GM18868 (cell line): ENCODE results near the gene NPHP1.
"Not testable (repeated sequence)": the region's sequence is repeated elsewhere in the genome, so short reads cannot be mapped to it uniquely, and the experiment has no call there.

Experiments
- ATAC-seq: cut with Tn5 transposase; IDR thresholded peaks from one replicate; pipeline ENCODE4 v1.9.1; 2021; ENCODE audit warnings: mild to moderate bottlenecking, moderate library complexity; ENCODE audit not compliant: unreplicated experiment

NPHP1 gene

DNA sequence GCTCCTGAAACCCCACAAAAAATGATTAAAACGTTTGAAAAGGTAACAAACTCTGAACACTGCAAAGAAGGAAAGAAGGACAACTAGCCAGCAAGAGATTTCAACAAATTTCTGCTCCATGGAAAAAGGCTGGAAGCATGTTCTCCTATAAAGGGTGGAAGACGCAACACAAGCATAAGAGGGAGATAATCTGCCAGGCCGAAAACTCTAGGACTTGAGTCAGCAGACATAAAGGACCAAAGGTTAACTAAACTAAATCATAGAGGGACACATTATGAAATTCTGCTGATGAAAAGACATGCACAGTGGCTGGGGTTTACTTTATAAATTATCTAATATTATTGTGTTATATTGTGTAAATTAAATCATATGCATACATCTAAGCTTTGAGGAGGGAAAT lies 6.8 kb downstream of the NPHP1 start:
- ATAC-seq = no peak

DNA sequence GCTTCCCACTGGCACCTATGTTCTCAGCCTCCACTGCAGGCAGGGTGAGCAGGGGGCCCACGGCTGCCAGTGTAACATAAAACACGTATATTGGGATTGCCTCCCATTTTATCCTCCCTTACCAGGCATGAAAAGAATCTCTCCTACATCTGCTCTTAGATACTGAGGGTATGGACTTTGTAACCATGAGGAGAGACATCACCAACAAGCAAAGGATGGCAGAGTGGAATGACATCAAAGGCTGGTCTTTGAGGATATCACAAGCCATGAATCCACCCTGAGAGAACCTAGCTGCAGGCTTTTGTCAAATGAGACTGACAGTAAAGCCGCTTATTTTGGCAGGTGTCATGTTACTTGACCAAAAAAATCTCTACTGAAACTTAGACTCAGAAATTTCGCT lies 7.4 kb downstream of the NPHP1 start:
- ATAC-seq = no peak

DNA sequence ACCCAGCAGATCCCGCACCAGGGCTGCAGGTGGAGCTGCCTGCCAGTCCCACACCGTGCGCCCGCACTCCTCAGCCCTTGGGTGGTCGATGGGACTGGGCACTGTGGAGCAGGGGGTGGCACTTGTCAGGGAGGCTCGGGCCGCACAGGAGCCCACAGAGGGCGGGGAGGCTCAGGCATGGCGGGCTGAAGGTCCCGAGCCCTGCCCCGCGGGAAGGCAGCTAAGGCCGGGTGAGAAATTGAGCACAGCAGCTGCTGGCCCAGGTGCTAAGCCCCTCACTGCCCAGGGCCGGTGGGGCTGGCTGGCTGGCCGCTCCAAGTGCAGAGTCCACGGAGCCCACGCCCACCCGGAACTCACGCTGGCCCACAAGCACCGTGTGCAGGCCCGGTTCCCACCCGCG lies 14.6 kb downstream of the NPHP1 start:
- ATAC-seq = not testable (repeated sequence)

DNA sequence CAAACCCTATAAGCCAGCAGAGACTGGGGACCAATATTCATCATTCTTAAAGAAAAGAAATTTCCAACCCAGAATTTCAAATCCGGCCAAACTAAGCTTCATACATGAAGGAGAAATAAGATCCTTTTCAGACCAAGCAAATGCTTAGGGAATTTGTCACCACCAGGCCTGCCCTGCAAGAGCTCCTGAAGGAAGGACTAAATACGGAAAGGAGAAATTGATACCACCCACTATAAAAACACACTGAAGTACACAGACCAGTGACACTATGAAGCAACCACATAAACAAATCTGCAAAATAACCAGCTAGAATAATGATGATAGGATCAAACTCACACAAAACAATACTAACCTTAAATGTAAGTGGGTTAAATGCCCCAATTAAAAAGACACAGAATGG lies 22.4 kb downstream of the NPHP1 start:
- ATAC-seq = no peak

DNA sequence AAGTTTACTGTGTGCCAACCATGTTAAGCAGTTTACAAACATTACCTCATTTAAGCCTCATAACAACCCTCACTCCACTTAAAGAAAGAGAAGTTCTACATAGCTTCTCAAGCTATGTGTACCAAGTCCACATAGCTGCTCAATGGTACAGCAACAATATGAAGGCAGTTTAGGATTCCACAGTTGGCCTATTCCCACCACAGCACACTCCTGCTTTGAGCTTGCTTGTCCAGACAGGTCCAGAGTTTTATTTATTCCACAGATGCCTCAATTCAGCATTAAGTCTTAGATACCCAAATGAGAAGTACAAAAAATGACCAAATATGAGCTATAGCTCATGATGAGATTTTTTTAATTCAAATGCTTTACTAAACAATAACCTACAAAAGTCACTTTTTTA lies 24.8 kb downstream of the NPHP1 start:
- no peak for ATAC-seq

DNA sequence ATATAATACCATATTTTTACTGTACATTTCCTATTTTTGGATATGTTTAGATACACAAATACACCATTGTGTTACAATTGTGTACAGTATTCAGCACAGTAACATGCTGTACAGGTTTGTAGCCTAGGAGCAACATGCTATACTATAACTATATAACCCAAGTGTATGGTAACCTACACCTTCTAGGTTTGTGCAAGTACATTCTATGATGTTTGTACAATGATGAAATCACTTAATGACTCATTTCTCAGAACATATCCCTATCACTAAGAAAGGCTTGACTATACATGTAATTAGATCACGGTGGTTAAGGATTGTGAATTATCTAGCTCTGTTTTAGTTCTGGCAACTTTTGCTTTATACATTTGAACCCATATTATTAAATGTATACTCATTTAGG lies 31.3 kb downstream of the NPHP1 start:
- no peak for ATAC-seq

DNA sequence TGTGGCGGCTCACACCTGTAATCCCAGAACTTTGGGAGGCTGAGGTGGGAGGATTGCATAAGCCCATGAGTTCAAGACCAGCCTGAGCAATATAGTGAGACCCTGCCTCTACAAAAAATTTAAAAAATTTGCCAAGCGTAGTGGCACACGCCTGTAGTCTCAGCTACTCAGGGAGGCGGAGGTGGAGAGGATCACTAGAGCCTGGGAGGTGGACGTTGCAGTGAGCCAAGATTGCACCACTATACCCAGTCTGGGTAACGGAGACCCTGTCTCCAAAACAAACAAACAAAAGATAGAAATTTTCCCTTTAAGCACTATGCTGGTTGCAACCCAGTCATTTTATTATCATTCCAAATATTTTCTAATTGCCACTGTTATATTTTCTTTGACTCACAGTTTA lies 32.3 kb downstream of the NPHP1 start:
- ATAC-seq = no peak

DNA sequence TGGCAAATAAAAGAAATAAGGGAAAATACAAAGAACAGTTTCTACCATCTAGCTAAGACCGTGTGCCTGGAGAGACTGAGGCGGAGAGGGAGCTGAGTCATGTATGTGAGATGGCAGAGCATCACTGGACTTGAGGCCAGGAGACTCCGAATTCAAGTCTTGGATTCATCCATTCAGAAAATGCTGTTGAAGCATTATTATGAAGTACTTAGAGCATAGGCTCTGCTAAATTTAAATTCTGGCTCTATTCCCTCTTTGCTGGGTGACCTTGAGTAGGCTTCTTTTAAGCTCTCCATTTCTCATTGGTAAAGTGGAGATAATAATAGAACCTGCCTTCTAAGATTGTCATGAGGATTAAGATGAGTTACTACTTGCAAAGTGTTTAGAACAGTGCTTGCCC lies 34.7 kb downstream of the NPHP1 start:
- no peak for ATAC-seq

DNA sequence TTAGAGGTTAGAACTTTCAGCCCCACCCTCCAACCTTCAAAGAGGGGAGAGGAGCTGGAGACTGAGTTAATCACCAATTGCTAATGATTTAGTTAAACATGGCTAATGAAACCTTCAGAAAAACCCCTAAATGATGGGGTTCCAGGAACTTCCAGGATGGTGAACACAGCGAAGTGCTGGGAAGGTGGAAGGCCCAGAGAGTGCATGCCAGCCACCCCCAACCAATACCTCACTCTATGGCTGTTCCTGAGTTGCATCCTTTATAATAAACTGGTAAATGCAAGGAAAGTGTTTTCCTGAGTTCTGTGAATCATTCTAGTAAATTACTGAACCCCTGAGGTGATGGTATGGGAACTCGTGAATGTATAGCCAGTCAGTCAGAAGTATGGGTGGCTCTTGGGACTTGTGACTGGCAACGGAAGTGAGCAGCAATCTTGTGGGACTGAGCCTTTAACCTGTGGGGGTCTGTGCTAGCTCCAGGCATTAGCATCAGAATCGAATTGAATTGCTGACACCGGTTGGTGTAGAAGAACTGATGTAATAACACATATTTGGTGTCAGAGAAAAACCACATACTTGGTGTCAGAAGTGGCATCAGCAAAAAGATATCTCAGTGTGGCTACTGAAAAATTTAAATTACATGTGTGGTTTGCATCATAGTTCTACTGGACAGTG lies 37.4 kb downstream of the NPHP1 start:
- ATAC-seq = no peak

DNA sequence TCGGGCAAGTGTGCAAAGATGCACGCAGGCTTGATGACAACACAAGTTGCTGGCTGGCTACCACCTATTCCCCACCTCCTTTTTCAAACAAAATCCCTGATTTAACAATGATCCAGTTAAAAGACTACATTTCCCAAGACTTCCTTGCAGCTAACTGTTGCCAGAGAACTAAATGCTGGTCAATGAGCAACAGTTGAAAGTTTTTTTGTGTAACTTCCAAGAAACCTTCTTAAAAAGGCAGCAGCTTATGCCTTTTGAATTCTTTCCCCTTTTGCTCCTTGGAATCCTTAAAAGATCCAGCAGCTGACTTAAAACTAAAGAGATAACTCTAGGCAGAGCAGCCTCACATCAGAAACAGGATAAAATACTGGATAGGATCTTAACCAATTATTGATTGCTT lies 38.5 kb downstream of the NPHP1 start:
- ATAC-seq = no peak

DNA sequence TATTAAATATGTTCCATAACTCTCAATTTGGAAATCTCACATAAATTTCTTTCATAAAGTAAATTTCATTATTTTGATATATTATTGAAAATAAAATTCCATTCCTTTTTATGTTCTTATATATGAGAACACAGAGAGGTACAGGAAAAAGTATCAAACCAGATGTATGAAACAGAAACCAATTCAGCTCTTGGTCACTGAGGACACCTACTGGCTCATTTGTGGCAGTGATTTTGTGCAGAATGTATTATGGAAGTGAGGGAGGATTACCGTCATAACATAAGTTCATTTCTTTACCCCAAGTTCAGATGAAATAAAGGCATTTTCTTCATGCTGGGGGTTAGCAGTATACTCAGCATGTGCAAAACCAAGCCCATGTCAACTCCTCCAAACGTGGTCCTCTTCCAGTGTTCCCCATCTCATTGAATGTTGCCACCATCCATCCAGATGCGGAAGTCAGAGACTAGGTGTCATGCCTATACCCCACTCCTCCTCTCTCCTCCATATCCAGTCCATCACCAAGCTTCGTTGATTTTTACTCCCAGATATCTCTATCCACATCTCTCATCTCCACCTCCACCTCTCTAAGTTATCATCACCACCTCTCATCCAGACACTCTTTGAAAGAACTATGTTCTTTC lies 47.5 kb downstream of the NPHP1 start:
- peak; percentile 72 for ATAC-seq

DNA sequence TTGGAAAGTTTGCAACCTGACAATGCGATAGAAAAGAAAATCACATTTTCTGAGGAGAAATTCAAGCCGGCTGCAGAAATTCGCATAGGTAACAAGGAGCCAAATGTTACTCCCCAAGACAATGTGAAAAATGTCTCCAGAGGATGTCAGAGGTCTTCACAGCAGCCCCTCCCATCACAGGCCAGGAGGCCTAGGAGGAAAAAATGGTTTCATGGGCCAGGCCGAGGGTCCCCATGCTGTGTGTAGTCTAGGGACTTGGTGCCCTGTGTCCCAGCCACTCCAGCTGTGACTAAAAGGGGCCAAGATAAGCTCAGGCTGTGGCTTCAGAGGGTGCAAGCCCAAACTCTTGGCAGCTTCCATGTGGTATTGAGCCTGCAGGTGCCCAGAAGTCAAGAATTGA lies 50.0 kb downstream of the NPHP1 start:
- not testable (repeated sequence) for ATAC-seq

DNA sequence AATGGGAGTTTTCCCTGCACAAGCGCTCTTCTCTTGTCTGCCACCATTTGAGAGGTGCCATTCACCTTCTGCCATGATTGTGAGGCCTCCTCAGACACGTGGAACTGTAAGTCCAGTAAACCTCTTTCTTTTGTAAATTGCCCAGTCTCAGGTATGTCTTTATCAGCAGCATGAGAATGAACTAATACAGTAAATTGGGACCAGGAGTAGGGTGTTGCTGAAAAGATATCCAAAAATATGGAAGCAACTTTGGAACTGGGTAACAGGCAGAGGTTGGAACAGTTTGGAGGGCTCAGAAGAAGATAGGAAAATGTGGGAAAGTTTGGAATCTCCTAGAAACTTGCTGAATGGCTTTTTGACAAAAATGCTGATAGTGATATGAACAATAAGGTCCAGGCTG lies 50.6 kb downstream of the NPHP1 start:
- ATAC-seq = not testable (repeated sequence)

DNA sequence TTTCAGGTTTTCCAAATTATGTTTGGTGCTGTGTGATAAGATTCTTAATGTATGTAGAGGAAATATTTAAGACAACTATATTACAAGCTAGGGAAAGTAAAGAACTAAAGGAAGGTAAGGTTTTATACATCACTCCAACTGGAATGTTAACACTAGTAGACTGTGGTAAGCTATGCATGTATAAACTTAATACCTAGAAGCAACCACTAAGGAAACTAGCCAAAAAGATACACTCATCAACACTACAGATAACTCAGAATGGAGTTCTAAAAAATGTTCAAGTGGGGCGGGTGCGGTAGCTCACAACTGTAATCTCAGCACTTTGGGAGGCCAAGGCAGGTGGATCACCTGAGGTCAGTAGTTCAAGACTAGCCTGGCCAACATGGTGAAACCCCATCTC lies 51.4 kb downstream of the NPHP1 start:
- no peak for ATAC-seq

DNA sequence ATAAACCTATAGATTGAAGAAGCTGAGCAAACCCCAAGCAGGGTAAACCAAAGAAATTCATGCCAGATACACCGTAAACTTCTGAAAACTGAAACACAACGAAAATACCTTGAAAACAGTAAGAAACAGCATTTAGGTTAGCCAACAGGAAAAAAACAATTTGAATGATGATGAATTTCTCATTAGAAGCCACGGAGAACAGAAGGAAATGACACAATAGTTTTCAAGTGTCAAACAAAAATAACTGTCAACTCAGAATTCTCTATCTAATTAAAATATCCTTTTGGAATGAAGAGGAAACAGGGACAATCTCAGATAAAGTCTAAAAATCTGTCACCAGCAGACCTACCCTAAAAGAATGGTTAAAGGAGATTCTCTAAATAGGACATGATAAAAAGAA lies 51.9 kb downstream of the NPHP1 start:
- no peak for ATAC-seq

DNA sequence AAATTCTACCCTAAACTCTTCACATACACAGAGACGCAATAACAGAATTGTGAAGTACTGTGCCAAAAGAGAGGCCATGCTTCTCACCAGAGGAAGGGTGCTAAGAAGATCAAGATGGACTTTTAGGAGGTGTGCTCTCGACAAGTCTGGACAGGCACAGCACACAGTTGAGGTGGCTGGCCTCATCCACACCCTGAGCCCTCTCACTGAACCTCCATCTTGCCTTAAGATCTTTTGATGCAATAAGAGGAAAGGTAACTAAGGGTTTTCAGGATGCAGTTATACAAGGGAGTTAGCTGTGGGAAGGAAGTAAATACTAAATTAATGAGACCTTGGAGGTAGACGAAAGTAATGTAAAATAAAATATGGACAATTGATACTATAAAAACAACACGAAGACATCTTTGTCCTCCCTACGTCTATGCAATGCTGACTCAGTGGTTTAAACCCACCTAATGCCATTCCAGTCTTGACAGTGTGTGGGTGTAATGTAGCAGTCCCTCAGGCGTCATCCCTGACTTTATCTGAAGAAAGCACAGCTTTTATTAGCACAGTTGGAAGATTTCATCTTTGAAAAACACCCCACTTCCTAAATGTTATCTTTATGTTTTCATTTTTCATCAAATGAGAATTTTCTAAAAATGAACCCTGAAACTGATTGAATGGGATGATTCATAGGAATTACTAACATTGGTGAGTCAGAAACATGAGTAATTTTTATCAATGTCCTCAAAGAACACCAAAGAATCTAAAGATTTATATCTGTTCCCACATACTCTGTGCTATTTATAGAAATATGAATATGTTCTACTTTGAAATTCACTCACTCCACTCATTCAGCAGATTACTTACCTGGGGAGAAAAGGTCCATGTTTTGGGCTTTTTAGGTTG lies 55.2 kb downstream of the NPHP1 start:
- no peak for ATAC-seq

DNA sequence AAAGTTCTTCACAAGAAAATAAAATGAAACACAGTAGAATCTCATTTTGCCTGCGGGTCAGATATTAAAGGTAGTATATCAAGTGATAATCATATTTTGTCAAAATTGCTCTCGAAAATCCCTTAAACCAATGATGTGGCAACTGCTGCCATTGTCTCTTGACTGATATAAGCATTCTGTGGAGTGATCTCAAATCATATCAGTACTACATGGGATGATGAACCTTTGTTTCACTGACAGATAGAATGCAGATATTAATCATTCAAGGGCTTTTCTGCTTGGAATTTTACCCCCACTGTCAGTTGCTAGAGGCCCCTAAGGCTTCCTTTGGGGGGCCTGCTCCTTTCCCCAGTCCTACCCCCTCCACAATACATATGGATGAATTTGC lies 57.9 kb downstream of the NPHP1 start:
- ATAC-seq = no peak

DNA sequence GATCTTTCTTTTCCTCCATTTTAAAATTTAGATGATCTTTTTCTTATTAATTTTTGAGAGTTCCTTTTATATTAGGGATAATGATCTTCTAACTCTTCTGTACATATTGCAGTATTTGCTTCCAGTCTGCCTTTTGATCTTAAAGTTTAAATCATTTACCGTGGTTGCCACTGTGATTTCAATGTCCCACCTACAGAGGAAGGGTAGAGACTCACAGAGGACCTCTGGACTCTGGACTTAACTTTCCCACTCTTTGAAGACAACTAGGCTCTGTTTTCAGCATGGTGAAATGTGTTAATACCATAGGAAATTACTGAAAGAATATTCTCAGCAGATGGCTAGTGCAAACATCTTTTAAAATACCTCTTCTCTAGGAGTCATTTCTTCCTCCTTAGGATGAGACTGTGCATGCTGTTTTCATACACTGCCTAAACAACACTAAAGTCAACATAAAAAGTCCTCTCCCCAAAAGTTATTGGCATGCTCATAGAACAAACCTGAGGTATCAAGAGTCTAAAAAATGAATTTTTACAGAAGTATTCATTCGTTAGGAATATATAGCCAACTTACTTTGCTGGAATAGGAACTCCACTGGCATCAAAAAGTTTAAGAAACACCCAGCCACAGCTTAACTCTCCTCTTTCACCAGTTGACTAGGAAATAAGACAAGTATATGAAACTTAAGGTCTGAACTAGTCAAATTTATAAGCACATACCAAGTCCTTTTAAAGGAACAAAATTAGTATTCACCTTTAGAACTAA lies 58.4 kb downstream of the NPHP1 start:
- ATAC-seq = no peak

DNA sequence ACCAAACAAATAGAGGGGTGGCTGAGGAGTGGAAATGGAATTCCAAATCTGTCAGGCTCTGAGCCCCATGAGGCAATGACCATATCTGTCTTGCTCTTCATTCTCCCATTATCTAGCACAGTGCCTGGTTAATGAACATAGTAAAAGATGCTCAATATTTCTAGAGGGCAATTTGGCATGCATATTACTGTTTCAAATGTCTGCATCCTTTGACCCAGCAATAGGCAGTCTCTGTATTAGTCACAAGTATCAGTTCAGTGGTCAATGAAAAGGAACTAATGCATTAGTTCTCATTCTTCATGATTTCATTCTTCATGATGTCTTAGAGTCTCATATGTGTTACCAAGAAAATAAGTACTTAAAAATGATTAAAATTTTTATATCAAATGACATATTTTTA lies 60.8 kb downstream of the NPHP1 start:
- no peak for ATAC-seq

DNA sequence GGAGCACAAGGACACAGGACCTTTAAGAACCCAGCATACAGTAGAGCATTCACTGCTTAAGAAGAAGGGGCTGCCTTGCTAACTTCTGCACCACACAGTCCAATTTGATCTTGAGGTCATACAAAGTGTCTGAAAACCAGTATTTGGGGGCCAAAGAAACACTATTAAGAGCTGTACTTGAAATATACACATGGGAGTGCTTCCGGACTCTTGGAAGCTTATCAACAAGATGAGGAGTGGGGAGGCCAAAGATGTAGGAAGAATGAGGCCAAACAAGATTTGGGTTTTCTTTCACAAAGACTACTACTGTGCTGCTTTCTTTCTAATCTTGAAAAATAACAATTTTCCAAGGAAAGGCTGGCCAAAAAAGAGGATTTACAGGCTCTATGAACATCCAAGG lies 64.4 kb downstream of the NPHP1 start:
- no peak for ATAC-seq

DNA sequence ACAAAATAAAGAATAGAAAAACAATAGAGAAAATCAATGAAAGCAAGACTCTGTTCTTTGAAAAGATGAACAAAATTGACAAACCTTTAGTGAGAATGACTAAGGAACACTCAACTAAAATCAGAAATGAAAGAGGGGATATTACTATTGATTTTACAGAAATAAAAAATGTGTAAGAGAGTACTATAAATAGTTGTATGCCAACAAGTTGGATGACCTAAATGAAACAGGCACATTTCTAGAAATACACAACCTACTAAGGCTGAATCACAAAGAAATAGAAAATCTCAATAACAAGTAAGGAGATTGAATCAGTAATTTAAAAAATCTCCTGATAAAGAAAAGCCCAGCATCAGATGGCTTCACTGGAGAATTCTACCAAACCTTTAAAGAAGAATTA lies 70.8 kb downstream of the NPHP1 start:
- ATAC-seq = no peak
